Measurements from ENCODE around the gene ARID5A. TPM values are rescaled to one million over a fixed set of nuclear protein-coding genes. Genes with fewer than 3 reads are reported as not detected.

The ARID5A gene
- total RNA-seq, 2 experiments from 2014 or later = 326 to 342 TPM

DNA sequence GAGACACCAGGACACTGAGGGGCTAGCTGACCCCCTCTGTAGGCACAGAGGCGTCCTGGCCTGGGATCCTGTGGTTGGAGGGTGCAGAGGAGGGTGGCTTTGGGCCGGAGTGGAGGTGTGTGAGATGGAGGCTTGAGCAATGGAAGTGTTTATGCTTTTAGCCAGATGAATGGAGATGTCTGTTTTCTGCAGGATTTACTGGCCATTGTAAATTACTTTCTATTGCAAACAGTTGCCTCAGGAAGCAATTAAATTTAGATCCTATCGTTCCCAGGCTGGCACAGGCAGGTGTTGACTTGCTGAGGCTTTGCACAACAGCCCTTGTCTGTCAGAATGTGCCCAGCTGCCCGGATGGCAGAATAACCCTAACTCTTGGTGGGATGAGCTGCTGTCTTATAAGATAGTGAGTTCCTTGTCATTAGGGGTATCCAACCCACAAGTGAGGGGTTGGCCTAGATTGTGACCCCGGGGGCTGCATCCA is 1.8 kb upstream of the ARID5A start:
- TF ChIP-seq, protein P1, sequence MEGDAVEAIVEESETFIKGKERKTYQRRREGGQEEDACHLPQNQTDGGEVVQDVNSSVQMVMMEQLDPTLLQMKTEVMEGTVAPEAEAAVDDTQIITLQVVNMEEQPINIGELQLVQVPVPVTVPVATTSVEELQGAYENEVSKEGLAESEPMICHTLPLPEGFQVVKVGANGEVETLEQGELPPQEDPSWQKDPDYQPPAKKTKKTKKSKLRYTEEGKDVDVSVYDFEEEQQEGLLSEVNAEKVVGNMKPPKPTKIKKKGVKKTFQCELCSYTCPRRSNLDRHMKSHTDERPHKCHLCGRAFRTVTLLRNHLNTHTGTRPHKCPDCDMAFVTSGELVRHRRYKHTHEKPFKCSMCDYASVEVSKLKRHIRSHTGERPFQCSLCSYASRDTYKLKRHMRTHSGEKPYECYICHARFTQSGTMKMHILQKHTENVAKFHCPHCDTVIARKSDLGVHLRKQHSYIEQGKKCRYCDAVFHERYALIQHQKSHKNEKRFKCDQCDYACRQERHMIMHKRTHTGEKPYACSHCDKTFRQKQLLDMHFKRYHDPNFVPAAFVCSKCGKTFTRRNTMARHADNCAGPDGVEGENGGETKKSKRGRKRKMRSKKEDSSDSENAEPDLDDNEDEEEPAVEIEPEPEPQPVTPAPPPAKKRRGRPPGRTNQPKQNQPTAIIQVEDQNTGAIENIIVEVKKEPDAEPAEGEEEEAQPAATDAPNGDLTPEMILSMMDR (IDR thresholded peaks at IDR 0.05) = no peak
- CTCF ChIA-PET = no interaction called here
- POLR2A ChIA-PET = interaction anchor here (7.1 kb wide), 1 partner anchor 6 kb away, joined by 180 read pairs; no protein-coding TSS in a partner anchor
- no peaks in the 10 kb centered on the region for H3K9me3 Mint-ChIP-seq
- peaks cover 30% of the 10 kb centered on the region for H3K36me3 Mint-ChIP-seq (ENCODE audit: low read depth)
- H3K27ac Mint-ChIP-seq = peak overlapping the region; percentile 99
- Histone ChIP-seq H3K27me3 (ENCODE audit: control insufficient read depth in 1 of 2, insufficient read depth in 2 of 2, low read length in 2 of 2) (no peaks in the 10 kb centered on the region), H3K36me3 (ENCODE audit: insufficient read depth, low read length) (peaks cover 2% of the 10 kb centered on the region), H3K9me3 (ENCODE audit: control insufficient read depth in 1 of 2, insufficient read depth in 1 of 2, low read length in 2 of 2) (no peaks in the 10 kb centered on the region), H3K27ac (ENCODE audit: low read depth in 1 of 2, low read length in 2 of 2) (no peak overlapping the region), H3K4me1 (ENCODE audit: insufficient read depth, low read length) (peaks cover 70% of the 10 kb centered on the region), H3K4me3 (ENCODE audit: low read length) (no peak overlapping the region)
- no peaks in the 10 kb centered on the region for H3K27me3 Mint-ChIP-seq
- H3K4me1 Mint-ChIP-seq (ENCODE audit: low read depth) = peaks cover 59% of the 10 kb centered on the region
- no peak for ATAC-seq (ENCODE audit: poor library complexity)
- intact Hi-C loops (cut with DNase I, micrococcal nuclease) = loop anchor here (5.0 to 10.0 kb wide), 11 partner anchors 47 to 1110 kb away; partner anchors contain the start of genes DUSP2 (in 2 of the 2), CIAO1 (in 1 of the 2), CNNM3 (in 1 of the 2) and COX5B (in 1 of the 2)
- peak overlapping the region; percentile 67 for H3K4me3 Mint-ChIP-seq
- no peak for DNase-seq

DNA sequence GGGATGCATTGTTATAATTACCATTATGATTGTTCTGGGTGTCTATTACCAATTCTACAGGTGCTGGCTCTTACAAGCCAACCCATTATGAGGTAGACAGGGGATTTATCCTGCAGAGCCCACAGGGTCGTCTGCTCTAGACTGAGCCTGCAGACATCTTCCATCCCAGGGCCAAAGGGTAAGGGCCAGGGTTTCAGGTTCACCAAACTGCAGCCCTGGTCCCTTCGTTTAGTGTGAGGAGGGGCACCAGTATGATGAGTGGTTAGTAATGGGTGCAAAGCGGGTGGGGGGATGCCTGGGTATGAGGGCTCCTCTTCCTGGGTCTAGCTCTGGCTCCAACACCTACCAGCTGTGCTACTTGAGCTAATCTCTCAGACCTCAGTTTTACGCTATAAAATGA is 1.2 kb upstream of the ARID5A start:
- Histone ChIP-seq H3K4me1 (ENCODE audit: insufficient read depth, low read length) (peaks cover 74% of the 10 kb centered on the region), H3K4me3 (ENCODE audit: low read length) (no peak overlapping the region), H3K27ac (ENCODE audit: low read depth in 1 of 2, low read length in 2 of 2) (no peak overlapping the region), H3K9me3 (ENCODE audit: control insufficient read depth in 1 of 2, insufficient read depth in 1 of 2, low read length in 2 of 2) (no peaks in the 10 kb centered on the region), H3K36me3 (ENCODE audit: insufficient read depth, low read length) (peaks cover 8% of the 10 kb centered on the region), H3K27me3 (ENCODE audit: control insufficient read depth in 1 of 2, insufficient read depth in 2 of 2, low read length in 2 of 2) (no peaks in the 10 kb centered on the region)
- Mint-ChIP-seq H3K27ac (peak overlapping the region; percentile 99), H3K4me1 (ENCODE audit: low read depth) (peaks cover 60% of the 10 kb centered on the region), H3K4me3 (peak overlapping the region; percentile 62), H3K27me3 (no peaks in the 10 kb centered on the region), H3K36me3 (ENCODE audit: low read depth) (peaks cover 35% of the 10 kb centered on the region), H3K9me3 (no peaks in the 10 kb centered on the region)
- POLR2A ChIA-PET = interaction anchor here (7.1 kb wide), 1 partner anchor 7 kb away, joined by 180 read pairs; no protein-coding TSS in a partner anchor
- TF ChIP-seq, protein P1 (IDR thresholded peaks at IDR 0.05) = no peak
- DNase-seq = peak in 1 of 14 experiments; percentile 16
- intact Hi-C loops (cut with DNase I, micrococcal nuclease) = loop anchor here (5.0 to 10.0 kb wide), 8 partner anchors 48 to 1109 kb away; partner anchors contain the start of genes DUSP2 (in 2 of the 2), CNNM3 (in 1 of the 2), COX5B (in 1 of the 2) and KANSL3 (in 1 of the 2)
- CTCF ChIA-PET = no interaction called here
- no peak for ATAC-seq (ENCODE audit: poor library complexity)

DNA sequence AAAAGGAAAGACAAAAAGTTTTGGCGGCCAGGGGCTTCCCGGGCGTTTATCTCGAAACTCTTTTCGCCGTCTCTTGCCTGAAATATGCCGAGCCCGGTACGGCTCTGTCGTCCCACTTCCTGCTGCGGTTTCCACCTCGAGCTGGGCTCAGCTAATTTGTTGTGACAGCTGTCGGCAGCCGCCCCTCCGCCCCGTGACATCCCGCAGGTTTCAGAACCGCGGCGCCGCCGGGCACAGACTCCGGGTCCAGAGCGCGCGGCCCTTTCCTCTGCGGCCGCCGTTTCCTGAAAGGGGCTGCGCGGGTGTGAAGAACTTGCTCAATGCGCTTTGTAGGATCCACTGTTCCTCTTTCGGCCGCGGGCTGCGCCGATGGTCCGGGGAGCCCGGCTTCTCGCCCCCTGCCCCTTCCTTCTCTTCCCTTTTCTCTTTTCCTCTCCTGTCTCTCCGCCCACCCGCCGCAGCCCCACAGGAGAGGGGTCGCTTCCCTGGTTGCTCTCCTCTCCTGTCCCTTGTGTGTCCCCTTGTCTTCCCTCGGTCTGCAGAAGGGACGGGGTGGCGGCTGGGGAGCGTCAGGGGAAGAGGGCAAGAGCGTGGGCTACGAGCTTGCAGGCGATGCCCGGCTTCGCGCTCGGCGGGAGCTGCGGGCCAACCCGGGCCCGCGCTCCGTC is 648 bp downstream of the ARID5A start:
- DNase-seq (peak; percentile 81 to 97 (median 86)), ATAC-seq (ENCODE audit: poor library complexity) (peak; percentile 32)
- Mint-ChIP-seq H3K36me3 (ENCODE audit: low read depth) (peaks cover 51% of the 10 kb centered on the region), H3K27ac (peak overlapping the region; percentile 99), H3K4me3 (peak overlapping the region; percentile 99), H3K9me3 (no peaks in the 10 kb centered on the region), H3K4me1 (ENCODE audit: low read depth) (peaks cover 60% of the 10 kb centered on the region), H3K27me3 (no peaks in the 10 kb centered on the region)
- Histone ChIP-seq H3K27ac (ENCODE audit: low read depth in 1 of 2, low read length in 2 of 2) (peak overlapping the region; percentile 88 to 99), H3K4me3 (ENCODE audit: low read length) (peak overlapping the region; percentile 90), H3K36me3 (ENCODE audit: insufficient read depth, low read length) (peaks cover 22% of the 10 kb centered on the region), H3K27me3 (ENCODE audit: control insufficient read depth in 1 of 2, insufficient read depth in 2 of 2, low read length in 2 of 2) (no peaks in the 10 kb centered on the region), H3K9me3 (ENCODE audit: control insufficient read depth in 1 of 2, insufficient read depth in 1 of 2, low read length in 2 of 2) (no peaks in the 10 kb centered on the region), H3K4me1 (ENCODE audit: insufficient read depth, low read length) (peaks cover 76% of the 10 kb centered on the region)
- POLR2A ChIA-PET = interaction anchor here (0.6 to 7.1 kb wide), 36 partner anchors 9 to 1463 kb away, joined by 3 to 180 read pairs (median 6); partner anchors contain the start of genes ANKRD36C, ANKRD39, CNNM3 and DUSP2
- intact Hi-C loops (cut with DNase I, micrococcal nuclease) = loop anchor here (2.0 to 10.0 kb wide), 10 partner anchors 50 to 1108 kb away; partner anchors contain the start of genes DUSP2 (in 2 of the 2), KANSL3 (in 2 of the 2), CNNM3 (in 1 of the 2) and CNNM4 (in 1 of the 2)
- CTCF ChIA-PET = interaction anchor here (1.0 to 6.4 kb wide), 4 partner anchors 10 to 130 kb away, joined by 3 to 54 read pairs (median 10); no protein-coding TSS in a partner anchor
- TF ChIP-seq, protein P1 (IDR thresholded peaks at IDR 0.05) = no peak

Data from CD4-positive, alpha-beta T cell (primary cell).